ENCODE measurements around the gene UBLCP1.

Gene UBLCP1

GRCh38 chr5:159223469-159223868, 39.6 kb upstream of the UBLCP1 start:
- Histone ChIP-seq H3K4ac (ENCODE audit: low read length) (no peak overlapping the region), H3K4me2 (ENCODE audit: insufficient read depth, low read length, poor library complexity, severe bottlenecking) (no peak overlapping the region), H3K18ac (ENCODE audit: low read length) (no peak overlapping the region), H2BK12ac (ENCODE audit: low read length) (no peak overlapping the region), H3K9ac (ENCODE audit: low read depth, low read length, poor library complexity) (no peak overlapping the region), H3K36me3 (replicated peaks in 1 of 2; ENCODE audit: control insufficient read depth in 2 of 2, insufficient read depth in 2 of 2, low read length in 2 of 2) (no peaks in the 10 kb centered on the region), H2BK15ac (ENCODE audit: low read length) (no peak overlapping the region), H2BK5ac (ENCODE audit: low read length) (no peak overlapping the region), H3K79me1 (ENCODE audit: low read depth, low read length) (no peaks in the 10 kb centered on the region), H2BK120ac (ENCODE audit: low read depth, low read length) (no peak overlapping the region), H2AK5ac (ENCODE audit: low read depth, low read length) (no peak overlapping the region), H4K8ac (ENCODE audit: low read depth, low read length) (no peak overlapping the region), H3K27me3 (ENCODE audit: control insufficient read depth in 3 of 3, insufficient read depth in 3 of 3, low read depth in 1 of 3, low read length in 3 of 3) (peaks cover 0 to 20% (median 0%) of the 10 kb centered on the region in 3 experiments), H3K14ac (ENCODE audit: low read length) (no peak overlapping the region), H3K4me1 (ENCODE audit: control insufficient read depth in 2 of 2, insufficient read depth in 1 of 2, low read depth in 1 of 2, low read length in 2 of 2) (peaks cover 0 to 2% of the 10 kb centered on the region in 2 donors), H4K91ac (ENCODE audit: low read depth, low read length, poor library complexity) (no peak overlapping the region), H3K9me3 (replicated peaks in 1 of 2; ENCODE audit: control insufficient read depth in 2 of 2, insufficient read depth in 1 of 2, low read depth in 1 of 2, low read length in 2 of 2) (no peaks in the 10 kb centered on the region), H3K27ac (replicated peaks; ENCODE audit: low read length) (no peak overlapping the region), H3K4me3 (ENCODE audit: low read length in 2 of 2) (no peak overlapping the region), H2AFZ (ENCODE audit: low read length) (no peak overlapping the region), H3K23ac (ENCODE audit: low read depth, low read length, poor library complexity) (no peak overlapping the region)
- DNase-seq (ENCODE audit: low spot score) = no peak
- no CpG with 5 or more reads among the region's 3 CpGs for WGBS, 2 donors (ENCODE audit: extremely low coverage in 2 of 2, insufficient read length in 2 of 2, insufficient replicate concordance in 1 of 2)

- Histone ChIP-seq H3K27ac (replicated peaks; ENCODE audit: low read length) (no peak overlapping the region), H3K79me1 (ENCODE audit: low read depth, low read length) (no peaks in the 10 kb centered on the region), H3K36me3 (replicated peaks in 1 of 2; ENCODE audit: control insufficient read depth in 2 of 2, insufficient read depth in 2 of 2, low read length in 2 of 2) (no peaks in the 10 kb centered on the region), H4K8ac (ENCODE audit: low read depth, low read length) (no peak overlapping the region), H2AK5ac (ENCODE audit: low read depth, low read length) (no peak overlapping the region), H2BK120ac (ENCODE audit: low read depth, low read length) (no peak overlapping the region), H2BK15ac (ENCODE audit: low read length) (no peak overlapping the region), H3K4me1 (ENCODE audit: control insufficient read depth in 2 of 2, insufficient read depth in 1 of 2, low read depth in 1 of 2, low read length in 2 of 2) (peaks cover 0 to 2% of the 10 kb centered on the region in 2 donors), H3K27me3 (ENCODE audit: control insufficient read depth in 3 of 3, insufficient read depth in 3 of 3, low read depth in 1 of 3, low read length in 3 of 3) (peaks cover 0 to 20% (median 0%) of the 10 kb centered on the region in 3 experiments), H3K4me2 (ENCODE audit: insufficient read depth, low read length, poor library complexity, severe bottlenecking) (no peak overlapping the region), H3K18ac (ENCODE audit: low read length) (no peak overlapping the region), H3K9ac (ENCODE audit: low read depth, low read length, poor library complexity) (no peak overlapping the region), H2BK5ac (ENCODE audit: low read length) (no peak overlapping the region), H3K4ac (ENCODE audit: low read length) (no peak overlapping the region), H3K14ac (ENCODE audit: low read length) (no peak overlapping the region), H3K4me3 (ENCODE audit: low read length in 2 of 2) (no peak overlapping the region), H4K91ac (ENCODE audit: low read depth, low read length, poor library complexity) (no peak overlapping the region), H3K23ac (ENCODE audit: low read depth, low read length, poor library complexity) (no peak overlapping the region), H2BK12ac (ENCODE audit: low read length) (no peak overlapping the region), H2AFZ (ENCODE audit: low read length) (no peak overlapping the region), H3K9me3 (replicated peaks in 1 of 2; ENCODE audit: control insufficient read depth in 2 of 2, insufficient read depth in 1 of 2, low read depth in 1 of 2, low read length in 2 of 2) (no peaks in the 10 kb centered on the region)
- no peak for DNase-seq (ENCODE audit: low spot score)
- WGBS, 2 donors (ENCODE audit: extremely low coverage in 2 of 2, insufficient read length in 2 of 2, insufficient replicate concordance in 1 of 2) = no CpG with 5 or more reads among the region's 2 CpGs
Observed at GRCh38 chr5:159224471-159224870, 38.6 kb upstream of the UBLCP1 start.

GRCh38 chr5:159226451-159226850, 36.6 kb upstream of the UBLCP1 start:
- Histone ChIP-seq H3K14ac (ENCODE audit: low read length) (no peak overlapping the region), H3K79me1 (ENCODE audit: low read depth, low read length) (no peaks in the 10 kb centered on the region), H2AFZ (ENCODE audit: low read length) (no peak overlapping the region), H3K36me3 (replicated peaks in 1 of 2; ENCODE audit: control insufficient read depth in 2 of 2, insufficient read depth in 2 of 2, low read length in 2 of 2) (no peaks in the 10 kb centered on the region), H3K27ac (replicated peaks; ENCODE audit: low read length) (no peak overlapping the region), H3K4ac (ENCODE audit: low read length) (no peak overlapping the region), H3K9me3 (replicated peaks in 1 of 2; ENCODE audit: control insufficient read depth in 2 of 2, insufficient read depth in 1 of 2, low read depth in 1 of 2, low read length in 2 of 2) (no peaks in the 10 kb centered on the region), H3K4me2 (ENCODE audit: insufficient read depth, low read length, poor library complexity, severe bottlenecking) (no peak overlapping the region), H3K23ac (ENCODE audit: low read depth, low read length, poor library complexity) (no peak overlapping the region), H4K91ac (ENCODE audit: low read depth, low read length, poor library complexity) (no peak overlapping the region), H2BK12ac (ENCODE audit: low read length) (no peak overlapping the region), H2BK120ac (ENCODE audit: low read depth, low read length) (no peak overlapping the region), H3K4me1 (ENCODE audit: control insufficient read depth in 2 of 2, insufficient read depth in 1 of 2, low read depth in 1 of 2, low read length in 2 of 2) (peaks cover 0 to 2% of the 10 kb centered on the region in 2 donors), H3K9ac (ENCODE audit: low read depth, low read length, poor library complexity) (no peak overlapping the region), H3K18ac (ENCODE audit: low read length) (no peak overlapping the region), H3K4me3 (ENCODE audit: low read length in 2 of 2) (no peak overlapping the region), H2AK5ac (ENCODE audit: low read depth, low read length) (no peak overlapping the region), H3K27me3 (ENCODE audit: control insufficient read depth in 3 of 3, insufficient read depth in 3 of 3, low read depth in 1 of 3, low read length in 3 of 3) (peaks cover 0 to 33% (median 0%) of the 10 kb centered on the region in 3 experiments), H2BK5ac (ENCODE audit: low read length) (no peak overlapping the region), H2BK15ac (ENCODE audit: low read length) (no peak overlapping the region), H4K8ac (ENCODE audit: low read depth, low read length) (no peak overlapping the region)
- no peak for DNase-seq (ENCODE audit: low spot score)

- no peak overlapping the region for H3K18ac ChIP-seq (ENCODE audit: low read length)
- peaks cover 0 to 2% of the 10 kb centered on the region in 2 donors for H3K4me1 ChIP-seq (ENCODE audit: control insufficient read depth in 2 of 2, insufficient read depth in 1 of 2, low read depth in 1 of 2, low read length in 2 of 2)
- H4K91ac ChIP-seq (ENCODE audit: low read depth, low read length, poor library complexity) = no peak overlapping the region
- no peak overlapping the region for H2BK5ac ChIP-seq (ENCODE audit: low read length)
- H3K4me2 ChIP-seq (ENCODE audit: insufficient read depth, low read length, poor library complexity, severe bottlenecking) = no peak overlapping the region
- H3K27ac ChIP-seq (replicated peaks; ENCODE audit: low read length) = no peak overlapping the region
- no peak overlapping the region for H2AFZ ChIP-seq (ENCODE audit: low read length)
- H2AK5ac ChIP-seq (ENCODE audit: low read depth, low read length) = no peak overlapping the region
- no peak for DNase-seq (ENCODE audit: low spot score)
- no peak overlapping the region for H3K4ac ChIP-seq (ENCODE audit: low read length)
- no peaks in the 10 kb centered on the region for H3K79me1 ChIP-seq (ENCODE audit: low read depth, low read length)
- no peak overlapping the region for H2BK12ac ChIP-seq (ENCODE audit: low read length)
- H3K9ac ChIP-seq (ENCODE audit: low read depth, low read length, poor library complexity) = no peak overlapping the region
- no peak overlapping the region for H3K4me3 ChIP-seq (ENCODE audit: low read length in 2 of 2)
- no peak overlapping the region for H2BK15ac ChIP-seq (ENCODE audit: low read length)
- no peak overlapping the region for H4K8ac ChIP-seq (ENCODE audit: low read depth, low read length)
- H2BK120ac ChIP-seq (ENCODE audit: low read depth, low read length) = no peak overlapping the region
- no peaks in the 10 kb centered on the region for H3K36me3 ChIP-seq (replicated peaks in 1 of 2; ENCODE audit: control insufficient read depth in 2 of 2, insufficient read depth in 2 of 2, low read length in 2 of 2)
- no peaks in the 10 kb centered on the region for H3K9me3 ChIP-seq (replicated peaks in 1 of 2; ENCODE audit: control insufficient read depth in 2 of 2, insufficient read depth in 1 of 2, low read depth in 1 of 2, low read length in 2 of 2)
- peaks cover 0 to 35% (median 0%) of the 10 kb centered on the region in 3 experiments for H3K27me3 ChIP-seq (ENCODE audit: control insufficient read depth in 3 of 3, insufficient read depth in 3 of 3, low read depth in 1 of 3, low read length in 3 of 3)
- no peak overlapping the region for H3K23ac ChIP-seq (ENCODE audit: low read depth, low read length, poor library complexity)
- H3K14ac ChIP-seq (ENCODE audit: low read length) = no peak overlapping the region
- no CpG with 5 or more reads among the region's 3 CpGs for WGBS, 2 donors (ENCODE audit: extremely low coverage in 2 of 2, insufficient read length in 2 of 2, insufficient replicate concordance in 1 of 2)
Observed at GRCh38 chr5:159227452-159227851, 35.6 kb upstream of the UBLCP1 start.

Data from neuronal stem cell (in vitro differentiated cells).